Uterus (tissue), 4 donors: Measurements from ENCODE around the gene IFT57. TPM values are rescaled to one million over a fixed set of nuclear protein-coding genes. Genes with fewer than 3 reads are reported as not detected.

Experiments
- DNase-seq, 2 donors: peaks; one replicate each; pipeline ENCODE4 v3.0.0-alpha.2; 2019 to 2020
- H3K27ac ChIP-seq, 2 donors: fragments of 200-600 bp; sonication (generic); 1 replicate in 1 of 2; 2 replicates in 1 of 2; pipeline ENCODE4 v1.5.1; 2016 to 2018
- H3K27me3 ChIP-seq, 2 donors: fragments of 200-600 bp; sonication (generic); one replicate each; pipeline ENCODE4 v1.5.1; 2018 to 2019; ENCODE audit warnings: control low read depth in 1 of 2
- H3K36me3 ChIP-seq, 2 donors: fragments of 200-600 bp; sonication (generic); one replicate each; pipeline ENCODE4 v1.5.1; 2019; ENCODE audit warnings: control low read depth in 1 of 2
- H3K4me1 ChIP-seq, 2 donors: fragments of 200-600 bp; sonication (generic); one replicate each; pipeline ENCODE4 v1.5.1; 2018 to 2019; ENCODE audit warnings: control low read depth in 1 of 2
- H3K4me3 ChIP-seq, 2 donors: fragments of 200-600 bp; sonication (generic); 1 replicate in 1 of 2; 2 replicates in 1 of 2; pipeline ENCODE4 v1.5.1; 2018 to 2019; ENCODE audit warnings: mild to moderate bottlenecking in 1 of 2
- H3K9me3 ChIP-seq, 2 donors: fragments of 200-600 bp; sonication (generic); one replicate each; pipeline ENCODE4 v1.5.1; 2019; ENCODE audit warnings: control low read depth in 1 of 2
- POLR2A ChIP-seq, 2 donors: fragments of 450-650 bp; IDR thresholded peaks; one replicate each; pipeline ENCODE4 v1.6.1; 2016; ENCODE audit warnings: antibody characterized with exemption in 2 of 2, mild to moderate bottlenecking in 1 of 2, moderate library complexity in 1 of 2
- intact Hi-C: fragments of 100-400 bp; cut with DNase I; formaldehyde crosslinking; loops from one replicate; pipeline ENCODE4 v1.15.1; 2023; ENCODE audit warnings: low total_unique reads
- total RNA-seq, 4 donors: library from RNA; depleted of rRNA in 3 of 4; stranded (reverse); fragments of >200 nt in 3 of 4; gene quantifications; one replicate each; pipeline versions ENCODE4 v1.1.0 to v1.2.4, GENCODE V29; 2014 to 2023
- TF ChIP-seq, protein P1 (sequence below), 4 experiments: fragments of 200-600 bp in 2 of 4; fragments of 450-650 bp in 2 of 4; sonication (generic) in 2 of 4; IDR thresholded peaks; one replicate each; pipeline ENCODE4 v1.5.1; 2016 to 2019; ENCODE audit warnings: antibody characterized with exemption in 4 of 4, mild to moderate bottlenecking in 2 of 4, moderate library complexity in 1 of 4
- donor health status: DM: yes; HTN: yes; CAD: no.

IFT57 gene
- total RNA-seq, 4 donors from 2014 or later, result 40.0 to 60.9 (median 55.3) TPM

DNA sequence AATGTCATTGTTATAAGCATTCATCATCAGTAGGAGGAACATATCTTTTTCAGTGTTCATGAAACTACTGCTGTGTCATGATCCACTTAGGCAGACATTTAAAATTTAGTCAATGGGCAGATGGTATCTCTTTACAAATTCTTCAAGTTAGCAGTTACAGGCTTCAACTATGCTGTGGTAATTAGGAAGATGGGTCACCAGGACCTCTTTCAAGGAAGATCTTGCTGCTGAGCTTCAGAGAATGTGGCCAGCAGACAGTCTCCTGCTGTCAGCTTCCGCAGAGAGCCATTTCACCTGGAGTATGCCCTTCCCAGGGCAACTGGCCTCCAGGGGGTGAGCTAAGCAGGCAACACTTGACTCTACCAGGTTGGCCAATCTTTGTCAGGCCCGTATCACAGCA, 19.4 kb downstream of the IFT57 start:
- Histone ChIP-seq H3K27ac (no peak overlapping the region), H3K36me3 (no peaks in the 10 kb centered on the region), H3K27me3 (no peaks in the 10 kb centered on the region), H3K4me1 (no peaks in the 10 kb centered on the region), H3K9me3 (no peaks in the 10 kb centered on the region), H3K4me3 (no peak overlapping the region)
- intact Hi-C loops, result no loop called here
- no peak for DNase-seq
- TF ChIP-seq, protein P1, sequence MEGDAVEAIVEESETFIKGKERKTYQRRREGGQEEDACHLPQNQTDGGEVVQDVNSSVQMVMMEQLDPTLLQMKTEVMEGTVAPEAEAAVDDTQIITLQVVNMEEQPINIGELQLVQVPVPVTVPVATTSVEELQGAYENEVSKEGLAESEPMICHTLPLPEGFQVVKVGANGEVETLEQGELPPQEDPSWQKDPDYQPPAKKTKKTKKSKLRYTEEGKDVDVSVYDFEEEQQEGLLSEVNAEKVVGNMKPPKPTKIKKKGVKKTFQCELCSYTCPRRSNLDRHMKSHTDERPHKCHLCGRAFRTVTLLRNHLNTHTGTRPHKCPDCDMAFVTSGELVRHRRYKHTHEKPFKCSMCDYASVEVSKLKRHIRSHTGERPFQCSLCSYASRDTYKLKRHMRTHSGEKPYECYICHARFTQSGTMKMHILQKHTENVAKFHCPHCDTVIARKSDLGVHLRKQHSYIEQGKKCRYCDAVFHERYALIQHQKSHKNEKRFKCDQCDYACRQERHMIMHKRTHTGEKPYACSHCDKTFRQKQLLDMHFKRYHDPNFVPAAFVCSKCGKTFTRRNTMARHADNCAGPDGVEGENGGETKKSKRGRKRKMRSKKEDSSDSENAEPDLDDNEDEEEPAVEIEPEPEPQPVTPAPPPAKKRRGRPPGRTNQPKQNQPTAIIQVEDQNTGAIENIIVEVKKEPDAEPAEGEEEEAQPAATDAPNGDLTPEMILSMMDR (IDR thresholded peaks at IDR 0.05), result no peak
- no peak for TF ChIP-seq POLR2A (IDR thresholded peaks at IDR 0.05)

DNA sequence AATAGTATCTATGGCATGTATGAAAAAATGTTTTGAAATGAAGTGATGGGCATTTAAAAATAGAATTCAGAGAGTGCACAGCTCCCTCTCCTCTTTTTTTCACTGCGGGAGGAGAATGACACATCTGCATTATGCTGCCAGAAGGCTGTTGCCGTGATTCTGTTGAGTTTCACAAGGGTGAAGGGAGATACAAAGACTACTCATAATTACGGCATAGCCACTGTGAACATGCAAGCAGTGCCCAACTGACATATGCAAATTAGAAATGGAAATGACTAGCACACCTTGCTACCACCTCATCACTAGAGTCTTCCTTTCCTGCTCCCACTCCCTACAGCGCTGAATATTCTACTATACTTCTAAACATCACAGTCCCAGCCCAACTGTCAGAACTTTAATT, 20.1 kb downstream of the IFT57 start:
- Histone ChIP-seq H3K27ac (no peak overlapping the region), H3K9me3 (no peaks in the 10 kb centered on the region), H3K4me1 (no peaks in the 10 kb centered on the region), H3K27me3 (no peaks in the 10 kb centered on the region), H3K4me3 (no peak overlapping the region), H3K36me3 (no peaks in the 10 kb centered on the region)
- intact Hi-C loops, result no loop called here
- no peak for DNase-seq
- no peak for TF ChIP-seq POLR2A (IDR thresholded peaks at IDR 0.05)
- TF ChIP-seq, protein P1 (IDR thresholded peaks at IDR 0.05), result no peak

DNA sequence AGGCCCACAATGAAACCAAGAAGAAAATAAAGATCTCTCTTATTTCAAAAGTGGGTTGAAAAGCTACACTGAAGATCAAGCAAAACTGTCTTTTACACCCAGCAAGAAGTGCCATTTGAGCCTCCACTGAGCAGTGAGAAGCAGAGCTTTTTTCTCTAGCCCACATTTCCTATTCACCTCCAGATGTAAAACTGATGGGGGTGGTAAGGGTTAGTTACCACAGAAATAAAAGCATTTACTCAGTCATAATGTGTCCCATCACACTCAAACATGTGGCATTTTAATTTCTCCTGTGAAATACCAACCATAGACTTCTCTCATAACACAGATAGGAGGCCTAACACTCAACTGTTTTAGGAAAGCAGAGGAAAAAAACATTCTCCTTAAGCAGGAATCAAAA, 21.0 kb downstream of the IFT57 start:
- H3K27me3 ChIP-seq, result no peaks in the 10 kb centered on the region

DNA sequence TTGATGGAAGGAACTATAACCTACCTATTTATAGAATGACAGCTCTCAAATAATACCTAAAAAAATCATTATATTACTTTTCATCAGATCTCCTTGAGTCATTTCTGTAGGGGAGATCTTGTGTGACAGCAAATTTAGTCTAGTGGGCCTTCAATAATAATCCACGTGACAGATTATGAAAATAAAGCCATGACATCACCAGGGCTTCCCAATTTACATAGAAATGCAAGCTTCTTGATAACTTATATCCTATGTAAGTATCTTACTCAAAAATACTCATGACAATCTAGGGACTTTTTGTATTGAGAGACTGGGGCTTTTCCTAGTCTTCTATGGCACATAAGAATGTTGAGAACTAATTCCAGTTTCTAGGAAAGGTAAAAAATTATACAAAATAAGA, 21.6 kb downstream of the IFT57 start:
- H3K4me1 ChIP-seq, result no peaks in the 10 kb centered on the region
- H3K4me3 ChIP-seq, result no peak overlapping the region
- H3K36me3 ChIP-seq, result no peaks in the 10 kb centered on the region
- TF ChIP-seq, protein P1 (IDR thresholded peaks at IDR 0.05), result no peak
- no peak for TF ChIP-seq POLR2A (IDR thresholded peaks at IDR 0.05)
- intact Hi-C loops, result no loop called here
- no peaks in the 10 kb centered on the region for H3K9me3 ChIP-seq
- no peak for DNase-seq
- H3K27me3 ChIP-seq, result no peaks in the 10 kb centered on the region
- no peak overlapping the region for H3K27ac ChIP-seq

More for the DNA sequence above, 21.0 kb downstream of the IFT57 start:
- H3K36me3 ChIP-seq, result no peaks in the 10 kb centered on the region
- TF ChIP-seq, protein P1 (IDR thresholded peaks at IDR 0.05), result no peak
- no peak for TF ChIP-seq POLR2A (IDR thresholded peaks at IDR 0.05)
- H3K4me1 ChIP-seq, result no peaks in the 10 kb centered on the region
- intact Hi-C loops, result no loop called here
- H3K4me3 ChIP-seq, result no peak overlapping the region
- no peaks in the 10 kb centered on the region for H3K9me3 ChIP-seq
- DNase-seq, result no peak
- no peak overlapping the region for H3K27ac ChIP-seq

DNA sequence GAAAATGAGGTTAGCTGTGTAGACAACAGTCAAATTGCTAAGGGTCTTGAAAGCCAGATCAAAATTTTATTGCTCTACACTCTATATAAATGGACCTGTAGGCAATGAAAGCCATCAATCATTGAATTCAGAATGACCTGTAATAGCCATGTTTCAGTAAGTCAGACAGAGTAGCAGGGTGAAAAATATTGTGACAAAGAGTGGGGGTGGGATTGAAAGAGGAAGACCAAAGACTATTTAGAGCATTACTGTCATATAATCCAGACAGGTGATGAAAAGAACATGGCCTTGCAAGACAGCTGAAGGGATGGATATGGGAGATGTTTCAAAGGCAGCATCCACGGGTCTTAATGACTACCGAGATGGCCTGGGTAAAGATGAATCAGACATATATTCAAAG, 22.2 kb downstream of the IFT57 start:
- H3K27ac ChIP-seq, result no peak overlapping the region
- peaks cover 0 to 4% of the 10 kb centered on the region in 2 donors for H3K9me3 ChIP-seq
- H3K27me3 ChIP-seq, result no peaks in the 10 kb centered on the region
- TF ChIP-seq, protein P1 (IDR thresholded peaks at IDR 0.05), result no peak
- TF ChIP-seq POLR2A (IDR thresholded peaks at IDR 0.05), result no peak
- no peak for DNase-seq
- intact Hi-C loops, result no loop called here
- no peak overlapping the region for H3K4me3 ChIP-seq
- H3K36me3 ChIP-seq, result no peaks in the 10 kb centered on the region
- no peaks in the 10 kb centered on the region for H3K4me1 ChIP-seq
